ENCODE results near the gene IPO4. TPM values are rescaled to one million over a fixed set of nuclear protein-coding genes. Genes with fewer than 3 reads are reported as not detected.
A peak's percentile ranks its signal among the peaks of the same experiment; 100 is the strongest.

The IPO4 gene
- total RNA-seq, 2 experiments from 2014 or later: 98.4 to 102 TPM

DNA sequence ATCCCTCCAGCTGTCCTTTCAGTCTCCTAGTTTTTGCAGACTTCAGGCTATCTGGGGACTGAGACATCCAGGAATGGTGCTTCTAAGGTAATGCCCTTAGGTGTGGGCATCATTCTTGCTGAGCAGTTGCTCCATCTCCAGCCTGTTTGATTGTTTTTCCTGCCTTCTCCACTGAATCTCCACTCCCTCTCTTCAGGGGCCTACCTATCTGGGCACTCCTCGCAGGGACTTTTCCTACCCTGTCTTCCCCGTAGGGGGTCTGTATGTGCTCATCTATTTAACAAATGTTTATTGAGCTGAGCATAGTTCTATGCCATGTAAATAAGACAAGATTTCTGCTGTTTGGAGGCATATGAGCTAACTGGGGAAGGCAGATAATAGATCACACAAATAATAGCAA, 55.6 kb downstream of the IPO4 start:
- Mint-ChIP-seq H3K4me3 (peak overlapping the region; percentile 46), H3K27ac (peak overlapping the region; percentile 91), H3K4me1 (ENCODE audit: low read depth) (peaks cover 38% of the 10 kb centered on the region), H3K27me3 (no peaks in the 10 kb centered on the region), H3K9me3 (no peaks in the 10 kb centered on the region), H3K36me3 (ENCODE audit: low read depth) (peaks cover 16% of the 10 kb centered on the region)
- intact Hi-C loops (cut with micrococcal nuclease): no loop called here
- ChIA-PET POLR2A (interaction anchor here (0.9 to 2.4 kb wide), 8 partner anchors 8 to 49 kb away, joined by 3 to 13 read pairs (median 4); partner anchors contain the start of genes DCAF11, EMC9, IRF9 and NRL), CTCF (interaction anchor here (0.9 to 5.3 kb wide), 5 partner anchors 8 to 28 kb away, joined by 3 to 29 read pairs (median 5); partner anchors contain the start of genes DCAF11, EMC9, IRF9 and NRL)
- DNase-seq (no peak), ATAC-seq (no peak)
- TF ChIP-seq, protein P1, sequence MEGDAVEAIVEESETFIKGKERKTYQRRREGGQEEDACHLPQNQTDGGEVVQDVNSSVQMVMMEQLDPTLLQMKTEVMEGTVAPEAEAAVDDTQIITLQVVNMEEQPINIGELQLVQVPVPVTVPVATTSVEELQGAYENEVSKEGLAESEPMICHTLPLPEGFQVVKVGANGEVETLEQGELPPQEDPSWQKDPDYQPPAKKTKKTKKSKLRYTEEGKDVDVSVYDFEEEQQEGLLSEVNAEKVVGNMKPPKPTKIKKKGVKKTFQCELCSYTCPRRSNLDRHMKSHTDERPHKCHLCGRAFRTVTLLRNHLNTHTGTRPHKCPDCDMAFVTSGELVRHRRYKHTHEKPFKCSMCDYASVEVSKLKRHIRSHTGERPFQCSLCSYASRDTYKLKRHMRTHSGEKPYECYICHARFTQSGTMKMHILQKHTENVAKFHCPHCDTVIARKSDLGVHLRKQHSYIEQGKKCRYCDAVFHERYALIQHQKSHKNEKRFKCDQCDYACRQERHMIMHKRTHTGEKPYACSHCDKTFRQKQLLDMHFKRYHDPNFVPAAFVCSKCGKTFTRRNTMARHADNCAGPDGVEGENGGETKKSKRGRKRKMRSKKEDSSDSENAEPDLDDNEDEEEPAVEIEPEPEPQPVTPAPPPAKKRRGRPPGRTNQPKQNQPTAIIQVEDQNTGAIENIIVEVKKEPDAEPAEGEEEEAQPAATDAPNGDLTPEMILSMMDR (IDR thresholded peaks at IDR 0.05): no peak

DNA sequence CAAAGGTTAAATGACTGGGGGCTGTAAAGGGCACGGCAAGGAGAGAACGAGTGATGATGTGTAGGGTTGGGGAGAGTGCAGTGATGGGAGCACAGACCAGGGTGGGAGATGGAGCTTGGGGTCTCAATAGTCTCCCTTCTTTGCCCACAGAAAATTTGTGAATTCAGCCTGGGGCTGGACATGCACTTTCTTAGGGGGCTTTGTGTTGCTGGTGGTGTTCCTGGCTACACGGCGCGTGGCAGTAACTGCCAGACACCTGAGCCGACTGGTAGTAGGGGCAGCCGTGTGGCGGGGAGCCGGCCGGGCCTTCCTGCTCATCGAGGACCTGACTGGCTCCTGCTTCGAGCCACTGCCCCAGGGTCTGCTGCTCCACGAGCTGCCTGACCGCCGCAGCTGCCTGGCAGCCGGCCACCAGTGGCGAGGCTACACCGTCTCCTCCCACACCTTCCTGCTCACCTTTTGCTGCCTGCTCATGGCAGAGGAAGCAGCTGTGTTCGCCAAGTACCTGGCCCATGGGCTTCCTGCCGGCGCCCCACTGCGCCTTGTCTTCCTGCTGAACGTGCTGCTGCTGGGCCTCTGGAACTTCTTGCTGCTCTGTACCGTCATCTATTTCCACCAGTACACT, 56.4 kb downstream of the IPO4 start:
- intact Hi-C loops (cut with micrococcal nuclease): no loop called here
- H3K36me3 Mint-ChIP-seq (ENCODE audit: low read depth): peaks cover 8% of the 10 kb centered on the region
- TF ChIP-seq, protein P1 (IDR thresholded peaks at IDR 0.05): no peak
- ChIA-PET POLR2A (interaction anchor here (0.9 to 2.4 kb wide), 7 partner anchors 8 to 50 kb away, joined by 3 to 13 read pairs (median 4); partner anchors contain the start of genes DCAF11, EMC9, IRF9 and NRL), CTCF (interaction anchor here (0.9 to 5.3 kb wide), 6 partner anchors 9 to 29 kb away, joined by 3 to 29 read pairs (median 5); partner anchors contain the start of genes DCAF11, EMC9, IRF9 and NRL)
- H3K9me3 Mint-ChIP-seq: no peaks in the 10 kb centered on the region
- H3K4me1 Mint-ChIP-seq (ENCODE audit: low read depth): peaks cover 30% of the 10 kb centered on the region
- H3K27ac Mint-ChIP-seq: peak overlapping the region; percentile 91
- peak; percentile 57 for DNase-seq
- no peak for ATAC-seq
- no peaks in the 10 kb centered on the region for H3K27me3 Mint-ChIP-seq
- H3K4me3 Mint-ChIP-seq: peak overlapping the region; percentile 46

- POLR2A ChIA-PET: interaction anchor here (1.3 to 2.4 kb wide), 5 partner anchors 10 to 33 kb away, joined by 4 to 13 read pairs (median 5); partner anchors contain the start of genes DCAF11, EMC9 and NRL
- H3K4me1 Mint-ChIP-seq (ENCODE audit: low read depth): peaks cover 25% of the 10 kb centered on the region
- no peaks in the 10 kb centered on the region for H3K9me3 Mint-ChIP-seq
- ATAC-seq (no peak), DNase-seq (no peak)
- H3K27ac Mint-ChIP-seq: peak overlapping the region; percentile 91
- CTCF ChIA-PET: interaction anchor here (1.7 to 5.3 kb wide), 4 partner anchors 10 to 29 kb away, joined by 5 to 29 read pairs (median 13); partner anchors contain the start of genes DCAF11, IRF9 and NRL
- intact Hi-C loops (cut with micrococcal nuclease): no loop called here
- peaks cover 2% of the 10 kb centered on the region for H3K36me3 Mint-ChIP-seq (ENCODE audit: low read depth)
- no peak overlapping the region for H3K4me3 Mint-ChIP-seq
- TF ChIP-seq, protein P1 (IDR thresholded peaks at IDR 0.05): no peak
- H3K27me3 Mint-ChIP-seq: no peaks in the 10 kb centered on the region
These were observed 57.1 kb downstream of the IPO4 start for GRCh38 chr14:24131549-24131966.

DNA sequence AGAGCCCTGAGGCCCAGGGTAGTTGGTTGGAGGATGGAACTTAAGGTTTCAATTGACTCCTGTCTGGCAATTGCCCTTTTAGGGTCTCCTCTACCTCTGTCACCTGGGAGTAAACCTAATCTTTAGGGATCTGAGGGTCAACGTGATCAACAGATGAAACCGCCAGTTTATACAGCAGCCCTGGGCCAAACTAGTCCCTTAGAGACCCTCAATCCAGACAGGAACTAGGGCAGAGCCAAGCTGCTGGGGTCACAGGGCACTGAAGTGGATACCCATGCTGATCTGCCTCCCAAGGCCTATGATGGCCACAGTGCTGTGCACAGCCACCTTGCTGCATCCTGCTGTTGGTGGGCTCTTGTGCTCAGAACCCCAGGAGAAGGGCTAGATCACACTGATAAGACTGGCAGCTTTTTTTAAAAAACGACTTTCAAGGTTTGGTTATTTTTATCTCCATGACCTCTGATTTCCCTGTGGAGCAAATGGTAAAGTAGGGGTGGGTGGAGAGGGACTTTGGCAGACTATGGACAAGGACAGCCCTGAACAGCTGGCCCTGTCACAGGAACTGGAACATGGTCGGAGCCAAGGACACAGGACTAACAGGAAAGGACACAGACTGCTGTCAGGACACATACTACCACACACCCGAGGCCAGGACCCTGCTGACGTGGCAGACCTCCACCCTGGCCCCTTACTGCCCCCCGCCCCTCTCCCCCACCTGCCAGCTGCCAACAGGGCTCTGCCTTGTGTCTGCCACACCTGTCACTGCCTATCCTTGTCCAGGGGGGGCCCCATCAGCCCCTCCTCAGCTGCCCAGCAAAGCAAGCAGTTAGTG, 57.7 kb downstream of the IPO4 start:
- TF ChIP-seq, protein P1 (IDR thresholded peaks at IDR 0.05): no peak
- H3K27ac Mint-ChIP-seq: no peak overlapping the region
- H3K4me1 Mint-ChIP-seq (ENCODE audit: low read depth): peaks cover 25% of the 10 kb centered on the region
- H3K27me3 Mint-ChIP-seq: no peaks in the 10 kb centered on the region
- ATAC-seq: no peak
- DNase-seq: no peak
- H3K36me3 Mint-ChIP-seq (ENCODE audit: low read depth): no peaks in the 10 kb centered on the region
- ChIA-PET CTCF (interaction anchor here (0.9 to 4.0 kb wide), 3 partner anchors 15 to 40 kb away, joined by 3 to 21 read pairs (median 5); partner anchors contain the start of genes DCAF11 and NRL), POLR2A (interaction anchor here (1.3 to 2.4 kb wide), 3 partner anchors 9 to 17 kb away, joined by 5 to 13 read pairs (median 5); partner anchors contain the start of genes DCAF11, EMC9 and NRL)
- intact Hi-C loops (cut with micrococcal nuclease): no loop called here
- no peaks in the 10 kb centered on the region for H3K9me3 Mint-ChIP-seq
- no peak overlapping the region for H3K4me3 Mint-ChIP-seq

Measured in activated CD8-positive, alpha-beta T cell treated with anti-CD3 and anti-CD28 coated beads for 36 hours (primary cell).